K562 (cell line): ENCODE data around the gene SLC45A3.

Experiments used
- ATF3 ChIP-seq, 2 experiments: fragments of 450-650 bp in 1 of 2; sonication (generic) in 1 of 2; formaldehyde crosslinking in 1 of 2; IDR thresholded peaks in 1 of 2; conservative IDR thresholded peaks in 1 of 2; 2 replicates each; pipeline versions ENCODE4 v1.6.1 to v1.8.1; 2016 to 2023; ENCODE audit warnings: mild to moderate bottlenecking in 2 of 2, moderate library complexity in 2 of 2, inconsistent platforms in 1 of 2, missing genetic modification reagents in 1 of 2
- CGGBP1 ChIP-seq: fragments of 250-450 bp; sonication (Bioruptor Pico); IDR thresholded peaks from 2 replicates; pipeline ENCODE4 v1.9.0; 2021; ENCODE audit warnings: mild to moderate bottlenecking
- CHD1 ChIP-seq: fragments of 200-600 bp; sonication (generic); IDR thresholded peaks from one replicate; pipeline ENCODE4 v1.6.1; 2012; ENCODE audit warnings: mild to moderate bottlenecking, moderate library complexity, low read length, inconsistent platforms
- CTCF ChIP-seq, 3 experiments: IDR thresholded peaks in 2 of 3; conservative IDR thresholded peaks in 1 of 3; 2 replicates each; pipeline ENCODE4 v1.5.1; 2011 to 2012; ENCODE audit warnings: low read length in 3 of 3, mild to moderate bottlenecking in 3 of 3, control low read depth in 2 of 3, improper control_type of control experiment in 1 of 3, inconsistent platforms in 1 of 3, low read depth in 1 of 3, mixed read lengths in 1 of 3, moderate library complexity in 1 of 3; ENCODE audit not compliant: insufficient read depth in 2 of 3
- EP300 ChIP-seq: IDR thresholded peaks from 2 replicates; pipeline ENCODE4 v1.6.1; 2012; ENCODE audit warnings: low read length, improper control_type of control experiment
- ETS1 ChIP-seq: conservative IDR thresholded peaks from 2 replicates; pipeline ENCODE4 v1.6.1; 2011; ENCODE audit warnings: low read depth, mild to moderate bottlenecking, low read length; ENCODE audit not compliant: control insufficient read depth
- FOXK1 ChIP-seq: sonication (generic); formaldehyde crosslinking; IDR thresholded peaks from 2 replicates; pipeline ENCODE4 v1.8.0; 2022; ENCODE audit warnings: missing genetic modification reagents, mild to moderate bottlenecking, borderline replicate concordance
- IRF9 ChIP-seq: fragments of 450-650 bp; IDR thresholded peaks from 2 replicates; pipeline ENCODE4 v1.6.1; 2016; ENCODE audit warnings: missing biosample characterization, missing genetic modification characterization
- JUNB ChIP-seq: fragments of 450-650 bp; formaldehyde crosslinking; conservative IDR thresholded peaks from 2 replicates; pipeline ENCODE4 v1.4.0; 2020; ENCODE audit warnings: mild to moderate bottlenecking
- NRF1 ChIP-seq, 2 experiments: fragments of 450-650 bp; IDR thresholded peaks in 1 of 2; conservative IDR thresholded peaks in 1 of 2; 2 replicates each; pipeline ENCODE4 v1.6.1; 2014; ENCODE audit warnings: mild to moderate bottlenecking in 2 of 2
- POLR3A ChIP-seq: IDR thresholded peaks from 2 replicates; pipeline ENCODE4 v1.6.1; 2011; ENCODE audit warnings: borderline replicate concordance, mild to moderate bottlenecking, moderate library complexity; ENCODE audit not compliant: insufficient read length, insufficient read depth; ENCODE audit errors: extremely low read depth
- SMAD1 ChIP-seq: fragments of 150-350 bp; IDR thresholded peaks from 2 replicates; pipeline ENCODE4 v1.6.1; 2014; ENCODE audit warnings: low read length, low read depth; ENCODE audit not compliant: partially characterized antibody
- SRSF9 ChIP-seq: fragments of 200-400 bp; formaldehyde crosslinking; IDR thresholded peaks from 2 replicates; pipeline ENCODE4 v1.6.1; 2017; ENCODE audit warnings: low read depth, low read length, borderline replicate concordance
- TRIM24 ChIP-seq, 2 experiments: fragments of 450-650 bp; IDR thresholded peaks; 2 replicates each; pipeline ENCODE4 v1.6.1; 2016

- TF ChIP-seq CHD1 (no peak), SMAD1 (no peak), ETS1 (no peak), SRSF9 (no peak), CTCF (IDR thresholded peaks at IDR 0.05 in 2 of 3, conservative IDR thresholded peaks at IDR 0.05 in 1 of 3; ENCODE audit: insufficient read depth in 2 of 3, low read depth in 1 of 3, low read length in 3 of 3) (peak; percentile 96), NRF1 (conservative IDR thresholded peaks at IDR 0.05 in 1 of 2, IDR thresholded peaks at IDR 0.05 in 1 of 2) (no peak), JUNB (CRISPR knock-in tag) (no peak), FOXK1 (CRISPR knock-in tag) (no peak), TRIM24 (IDR thresholded peaks at IDR 0.05) (no peak), IRF9 (tag) (no peak), CGGBP1 (CRISPR knock-in tag) (no peak), EP300 (no peak), ATF3 (IDR thresholded peaks at IDR 0.05) (no peak), ATF3 (CRISPR knock-in tag; conservative IDR thresholded peaks at IDR 0.05) (no peak), POLR3A (no peak)
Measured at GRCh38 chr1:205658943-205659581, 21.2 kb downstream of the SLC45A3 start.
